ENCODE measurements around the gene GRN.

DNA sequence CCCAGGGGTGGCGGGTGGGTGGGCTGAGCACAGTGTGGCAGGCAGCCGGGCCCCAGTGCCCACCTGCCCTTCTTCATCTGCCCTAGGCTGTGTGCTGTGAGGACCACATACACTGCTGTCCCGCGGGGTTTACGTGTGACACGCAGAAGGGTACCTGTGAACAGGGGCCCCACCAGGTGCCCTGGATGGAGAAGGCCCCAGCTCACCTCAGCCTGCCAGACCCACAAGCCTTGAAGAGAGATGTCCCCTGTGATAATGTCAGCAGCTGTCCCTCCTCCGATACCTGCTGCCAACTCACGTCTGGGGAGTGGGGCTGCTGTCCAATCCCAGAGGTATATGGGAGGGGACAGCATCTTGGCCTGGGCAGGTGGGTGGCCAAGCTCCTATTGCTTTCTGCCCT, 6.4 kb downstream of the GRN start:
- TF ChIP-seq, protein P1, sequence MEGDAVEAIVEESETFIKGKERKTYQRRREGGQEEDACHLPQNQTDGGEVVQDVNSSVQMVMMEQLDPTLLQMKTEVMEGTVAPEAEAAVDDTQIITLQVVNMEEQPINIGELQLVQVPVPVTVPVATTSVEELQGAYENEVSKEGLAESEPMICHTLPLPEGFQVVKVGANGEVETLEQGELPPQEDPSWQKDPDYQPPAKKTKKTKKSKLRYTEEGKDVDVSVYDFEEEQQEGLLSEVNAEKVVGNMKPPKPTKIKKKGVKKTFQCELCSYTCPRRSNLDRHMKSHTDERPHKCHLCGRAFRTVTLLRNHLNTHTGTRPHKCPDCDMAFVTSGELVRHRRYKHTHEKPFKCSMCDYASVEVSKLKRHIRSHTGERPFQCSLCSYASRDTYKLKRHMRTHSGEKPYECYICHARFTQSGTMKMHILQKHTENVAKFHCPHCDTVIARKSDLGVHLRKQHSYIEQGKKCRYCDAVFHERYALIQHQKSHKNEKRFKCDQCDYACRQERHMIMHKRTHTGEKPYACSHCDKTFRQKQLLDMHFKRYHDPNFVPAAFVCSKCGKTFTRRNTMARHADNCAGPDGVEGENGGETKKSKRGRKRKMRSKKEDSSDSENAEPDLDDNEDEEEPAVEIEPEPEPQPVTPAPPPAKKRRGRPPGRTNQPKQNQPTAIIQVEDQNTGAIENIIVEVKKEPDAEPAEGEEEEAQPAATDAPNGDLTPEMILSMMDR (IDR thresholded peaks at IDR 0.05 in 2 of 3, conservative IDR thresholded peaks at IDR 0.05 in 1 of 3; ENCODE audit: borderline replicate concordance in 1 of 3, insufficient read depth in 1 of 3, low read depth in 2 of 3, low read length in 2 of 3), result no peak
- no peak for TF ChIP-seq SP1 (IDR thresholded peaks at IDR 0.05; ENCODE audit: low read depth)
- no peak for TF ChIP-seq EZH2phosphoT487 (IDR thresholded peaks at IDR 0.05; ENCODE audit: borderline replicate concordance)
- TF ChIP-seq, protein P2, sequence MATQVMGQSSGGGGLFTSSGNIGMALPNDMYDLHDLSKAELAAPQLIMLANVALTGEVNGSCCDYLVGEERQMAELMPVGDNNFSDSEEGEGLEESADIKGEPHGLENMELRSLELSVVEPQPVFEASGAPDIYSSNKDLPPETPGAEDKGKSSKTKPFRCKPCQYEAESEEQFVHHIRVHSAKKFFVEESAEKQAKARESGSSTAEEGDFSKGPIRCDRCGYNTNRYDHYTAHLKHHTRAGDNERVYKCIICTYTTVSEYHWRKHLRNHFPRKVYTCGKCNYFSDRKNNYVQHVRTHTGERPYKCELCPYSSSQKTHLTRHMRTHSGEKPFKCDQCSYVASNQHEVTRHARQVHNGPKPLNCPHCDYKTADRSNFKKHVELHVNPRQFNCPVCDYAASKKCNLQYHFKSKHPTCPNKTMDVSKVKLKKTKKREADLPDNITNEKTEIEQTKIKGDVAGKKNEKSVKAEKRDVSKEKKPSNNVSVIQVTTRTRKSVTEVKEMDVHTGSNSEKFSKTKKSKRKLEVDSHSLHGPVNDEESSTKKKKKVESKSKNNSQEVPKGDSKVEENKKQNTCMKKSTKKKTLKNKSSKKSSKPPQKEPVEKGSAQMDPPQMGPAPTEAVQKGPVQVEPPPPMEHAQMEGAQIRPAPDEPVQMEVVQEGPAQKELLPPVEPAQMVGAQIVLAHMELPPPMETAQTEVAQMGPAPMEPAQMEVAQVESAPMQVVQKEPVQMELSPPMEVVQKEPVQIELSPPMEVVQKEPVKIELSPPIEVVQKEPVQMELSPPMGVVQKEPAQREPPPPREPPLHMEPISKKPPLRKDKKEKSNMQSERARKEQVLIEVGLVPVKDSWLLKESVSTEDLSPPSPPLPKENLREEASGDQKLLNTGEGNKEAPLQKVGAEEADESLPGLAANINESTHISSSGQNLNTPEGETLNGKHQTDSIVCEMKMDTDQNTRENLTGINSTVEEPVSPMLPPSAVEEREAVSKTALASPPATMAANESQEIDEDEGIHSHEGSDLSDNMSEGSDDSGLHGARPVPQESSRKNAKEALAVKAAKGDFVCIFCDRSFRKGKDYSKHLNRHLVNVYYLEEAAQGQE (IDR thresholded peaks at IDR 0.05; ENCODE audit: low read depth), result no peak
- no peak for TF ChIP-seq YY1 (IDR thresholded peaks at IDR 0.05; ENCODE audit: extremely low read depth, insufficient replicate concordance, low read depth, low read length)
- TF ChIP-seq, protein P3, sequence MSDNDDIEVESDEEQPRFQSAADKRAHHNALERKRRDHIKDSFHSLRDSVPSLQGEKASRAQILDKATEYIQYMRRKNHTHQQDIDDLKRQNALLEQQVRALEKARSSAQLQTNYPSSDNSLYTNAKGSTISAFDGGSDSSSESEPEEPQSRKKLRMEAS (IDR thresholded peaks at IDR 0.05), result no peak
- no peak for TF ChIP-seq POLR2A (IDR thresholded peaks at IDR 0.05; ENCODE audit: borderline replicate concordance, extremely low read depth, insufficient read depth, insufficient read length)
- no peak for TF ChIP-seq EZH2 (IDR thresholded peaks at IDR 0.05)
- TF ChIP-seq FOSL1 (IDR thresholded peaks at IDR 0.05; ENCODE audit: low read depth), result no peak
- TF ChIP-seq RAD21 (IDR thresholded peaks at IDR 0.05; ENCODE audit: low read depth), result no peak
- TF ChIP-seq CEBPB (IDR thresholded peaks at IDR 0.05; ENCODE audit: low read depth), result no peak

All from HCT116 (cell line).